Thoracic aorta (tissue), 2 donors: ENCODE measurements around the gene PTPRR. TPM values are rescaled to one million over a fixed set of nuclear protein-coding genes. Genes with fewer than 3 reads are reported as not detected.
"Not testable (repeated sequence)": the region's sequence is repeated elsewhere in the genome, so short reads cannot be mapped to it uniquely, and the experiment has no call there.

Experiments used
- ATAC-seq: fragments of 150-250 bp; one replicate; pipeline ENCODE4 v1.8.0; 2017; ENCODE audit warnings: low read depth; ENCODE audit not compliant: insufficient number of reproducible peaks, low FRiP score
- DNase-seq: peaks from one replicate; pipeline ENCODE4 v3.0.0-alpha.2; 2020; ENCODE audit warnings: low spot score
- H3K27ac ChIP-seq, 2 donors: fragments of 200-600 bp; sonication (generic); 1 replicate in 1 of 2; 2 replicates in 1 of 2; pipeline ENCODE4 v1.5.1; 2016; ENCODE audit warnings: mild to moderate bottlenecking in 2 of 2, moderate library complexity in 2 of 2
- H3K27me3 ChIP-seq: fragments of 200-600 bp; sonication (generic); replicated peaks from 2 replicates; pipeline ENCODE4 v1.6.0; 2016; ENCODE audit warnings: mild to moderate bottlenecking; ENCODE audit not compliant: insufficient read depth
- H3K36me3 ChIP-seq: fragments of 200-600 bp; sonication (generic); one replicate; pipeline ENCODE4 v1.5.1; 2016
- H3K4me1 ChIP-seq, 2 donors: fragments of 200-600 bp; sonication (generic); 1 replicate in 1 of 2; 2 replicates in 1 of 2; pipeline versions ENCODE4 v1.5.1 to v1.6.0; 2016; ENCODE audit warnings: low read depth in 2 of 2, mild to moderate bottlenecking in 1 of 2; ENCODE audit not compliant: control insufficient read depth in 1 of 2
- H3K4me3 ChIP-seq: fragments of 200-600 bp; sonication (generic); 2 replicates; pipeline ENCODE4 v1.5.1; 2016; ENCODE audit warnings: mild to moderate bottlenecking
- H3K9me3 ChIP-seq: fragments of 200-600 bp; sonication (generic); 2 replicates; pipeline ENCODE4 v1.5.1; 2016
- CTCF ChIP-seq: fragments of 200-600 bp; sonication (generic); IDR thresholded peaks from one replicate; pipeline ENCODE4 v1.5.1; 2019; ENCODE audit warnings: antibody characterized with exemption
- total RNA-seq, 2 donors: library from RNA; depleted of rRNA; stranded (reverse); fragments of >200 nt; gene quantifications; one replicate each; pipeline versions ENCODE4 v1.1.0 to v1.2.3, GENCODE V29; 2016

Gene PTPRR
- total RNA-seq, 2 donors from 2014 or later, result 0.27 to 0.35 TPM

- Histone ChIP-seq H3K4me1 (no peaks in the 10 kb centered on the region), H3K27ac (no peak overlapping the region), H3K9me3 (no peaks in the 10 kb centered on the region), H3K36me3 (no peaks in the 10 kb centered on the region), H3K4me3 (no peak overlapping the region), H3K27me3 (no peaks in the 10 kb centered on the region)
- ATAC-seq, result no peak
- no peak for TF ChIP-seq CTCF
- DNase-seq, result no peak
Observed at GRCh38 chr12:70809887-70810286, 110.7 kb downstream of the PTPRR start.

GRCh38 chr12:70807993-70808392 lies 112.5 kb downstream of the PTPRR start:
- not testable (repeated sequence) for H3K4me3 ChIP-seq, H3K36me3 ChIP-seq, DNase-seq, ATAC-seq, H3K27ac ChIP-seq, H3K27me3 ChIP-seq, H3K9me3 ChIP-seq, H3K4me1 ChIP-seq

- H3K9me3 ChIP-seq, result no peaks in the 10 kb centered on the region
- H3K36me3 ChIP-seq, result no peaks in the 10 kb centered on the region
- no peak for DNase-seq
- no peak overlapping the region for H3K27ac ChIP-seq
- no peaks in the 10 kb centered on the region for H3K4me1 ChIP-seq
- H3K27me3 ChIP-seq, result no peaks in the 10 kb centered on the region
- no peak overlapping the region for H3K4me3 ChIP-seq
- no peak for TF ChIP-seq CTCF
- no peak for ATAC-seq
Observed at GRCh38 chr12:70806827-70807226, 113.7 kb downstream of the PTPRR start.

GRCh38 chr12:70806043-70806442 lies 114.5 kb downstream of the PTPRR start:
- H3K9me3 ChIP-seq, result no peaks in the 10 kb centered on the region
- TF ChIP-seq CTCF, result no peak
- no peak overlapping the region for H3K27ac ChIP-seq
- no peak for ATAC-seq
- H3K4me1 ChIP-seq, result no peaks in the 10 kb centered on the region
- DNase-seq, result no peak
- no peaks in the 10 kb centered on the region for H3K27me3 ChIP-seq
- H3K36me3 ChIP-seq, result no peaks in the 10 kb centered on the region
- no peak overlapping the region for H3K4me3 ChIP-seq

- Histone ChIP-seq H3K36me3 (no peaks in the 10 kb centered on the region), H3K4me1 (no peaks in the 10 kb centered on the region), H3K9me3 (no peaks in the 10 kb centered on the region), H3K4me3 (no peak overlapping the region), H3K27me3 (no peaks in the 10 kb centered on the region), H3K27ac (no peak overlapping the region)
- no peak for TF ChIP-seq CTCF
- no peak for DNase-seq
- ATAC-seq, result no peak
Observed at GRCh38 chr12:70798016-70798783, 122.3 kb downstream of the PTPRR start.

DNA sequence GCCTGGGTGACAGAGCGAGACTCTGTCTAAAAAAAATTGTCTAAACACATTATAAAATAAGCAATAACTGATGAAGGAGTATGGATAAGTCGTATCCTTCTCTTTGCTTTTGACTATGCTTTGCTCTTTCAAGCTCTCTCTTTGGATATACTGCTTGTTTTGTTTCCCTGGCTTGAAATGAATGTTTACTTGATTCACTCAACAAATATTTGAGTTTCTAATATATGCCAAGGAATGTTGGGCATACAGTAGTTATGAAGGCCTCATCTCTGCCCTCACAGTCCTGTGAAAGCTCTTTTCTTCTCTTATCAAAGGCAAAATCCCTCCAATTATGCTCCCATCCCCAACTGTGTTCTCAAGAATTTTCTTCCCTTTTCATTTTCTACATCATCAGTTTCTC lies 123.5 kb downstream of the PTPRR start:
- ATAC-seq, result no peak
- no peak overlapping the region for H3K27ac ChIP-seq

More for the DNA sequence above, 123.5 kb downstream of the PTPRR start:
- no peaks in the 10 kb centered on the region for H3K36me3 ChIP-seq
- no peak for TF ChIP-seq CTCF
- H3K4me1 ChIP-seq, result no peaks in the 10 kb centered on the region
- DNase-seq, result no peak
- no peaks in the 10 kb centered on the region for H3K27me3 ChIP-seq
- no peak overlapping the region for H3K4me3 ChIP-seq
- no peaks in the 10 kb centered on the region for H3K9me3 ChIP-seq
